ENCODE results near the gene MYBPH.

DNA sequence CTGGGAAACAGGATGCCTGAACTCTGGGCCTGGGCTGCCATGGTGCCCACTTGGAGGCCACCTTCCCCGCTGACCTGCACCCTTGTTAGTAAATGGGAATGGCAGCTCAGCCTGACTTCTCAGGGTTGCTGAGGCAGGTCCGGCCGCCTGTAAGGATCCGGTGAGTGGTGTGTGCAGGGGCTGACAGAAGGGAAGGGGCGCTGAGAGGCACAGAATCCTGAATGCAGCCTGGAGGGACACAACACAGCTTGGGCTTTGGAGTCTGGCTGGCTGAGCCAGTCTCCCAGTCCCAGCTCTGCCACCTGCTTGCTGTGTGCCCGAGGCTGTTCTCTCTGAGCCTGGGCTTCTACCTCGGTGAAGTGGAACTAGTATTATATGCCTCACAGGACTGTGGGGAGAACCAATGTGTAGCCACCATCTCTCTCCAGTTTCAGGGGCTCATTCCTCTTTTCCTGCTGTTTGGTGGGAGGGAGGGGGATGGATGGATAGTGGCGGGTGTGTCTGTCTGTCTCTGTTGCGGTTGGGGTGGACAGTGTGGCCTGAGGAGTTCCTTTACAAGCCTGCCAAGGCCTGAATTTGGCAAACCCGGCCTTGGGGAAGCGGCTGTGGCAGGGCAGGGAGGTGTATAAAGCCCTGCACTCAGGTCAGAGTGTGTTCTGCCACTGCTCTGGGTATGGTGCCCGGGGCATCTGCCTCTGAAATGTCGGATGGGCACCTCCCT lies 30.1 kb downstream of the MYBPH start:
- no peak for TF ChIP-seq EZH2 (optimal IDR thresholded peaks at IDR 0.05; ENCODE audit: low read depth, low read length)
- TF ChIP-seq, protein P1, sequence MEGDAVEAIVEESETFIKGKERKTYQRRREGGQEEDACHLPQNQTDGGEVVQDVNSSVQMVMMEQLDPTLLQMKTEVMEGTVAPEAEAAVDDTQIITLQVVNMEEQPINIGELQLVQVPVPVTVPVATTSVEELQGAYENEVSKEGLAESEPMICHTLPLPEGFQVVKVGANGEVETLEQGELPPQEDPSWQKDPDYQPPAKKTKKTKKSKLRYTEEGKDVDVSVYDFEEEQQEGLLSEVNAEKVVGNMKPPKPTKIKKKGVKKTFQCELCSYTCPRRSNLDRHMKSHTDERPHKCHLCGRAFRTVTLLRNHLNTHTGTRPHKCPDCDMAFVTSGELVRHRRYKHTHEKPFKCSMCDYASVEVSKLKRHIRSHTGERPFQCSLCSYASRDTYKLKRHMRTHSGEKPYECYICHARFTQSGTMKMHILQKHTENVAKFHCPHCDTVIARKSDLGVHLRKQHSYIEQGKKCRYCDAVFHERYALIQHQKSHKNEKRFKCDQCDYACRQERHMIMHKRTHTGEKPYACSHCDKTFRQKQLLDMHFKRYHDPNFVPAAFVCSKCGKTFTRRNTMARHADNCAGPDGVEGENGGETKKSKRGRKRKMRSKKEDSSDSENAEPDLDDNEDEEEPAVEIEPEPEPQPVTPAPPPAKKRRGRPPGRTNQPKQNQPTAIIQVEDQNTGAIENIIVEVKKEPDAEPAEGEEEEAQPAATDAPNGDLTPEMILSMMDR (IDR thresholded peaks at IDR 0.05; ENCODE audit: low read length) = no peak

Measured in MM.1S (cell line).